Fibroblast of lung (primary cell): Measurements from ENCODE around the gene GSG1L.
"Not testable (repeated sequence)": the region's sequence is repeated elsewhere in the genome, so short reads cannot be mapped to it uniquely, and the experiment has no call there.

Experiments
- CTCF ChIP-seq, 2 donors: IDR thresholded peaks in 1 of 2; conservative IDR thresholded peaks in 1 of 2; 1 replicate in 1 of 2; 2 replicates in 1 of 2; pipeline ENCODE4 v1.5.1; 2011 to 2012; ENCODE audit warnings: low read length in 2 of 2, control low read depth in 1 of 2, inconsistent platforms in 1 of 2, low read depth in 1 of 2, mild to moderate bottlenecking in 1 of 2
- EZH2 ChIP-seq: IDR thresholded peaks from 2 replicates; pipeline ENCODE4 v1.5.1; 2012; ENCODE audit warnings: low read length, control low read depth, mild to moderate bottlenecking; ENCODE audit errors: missing control alignments

DNA sequence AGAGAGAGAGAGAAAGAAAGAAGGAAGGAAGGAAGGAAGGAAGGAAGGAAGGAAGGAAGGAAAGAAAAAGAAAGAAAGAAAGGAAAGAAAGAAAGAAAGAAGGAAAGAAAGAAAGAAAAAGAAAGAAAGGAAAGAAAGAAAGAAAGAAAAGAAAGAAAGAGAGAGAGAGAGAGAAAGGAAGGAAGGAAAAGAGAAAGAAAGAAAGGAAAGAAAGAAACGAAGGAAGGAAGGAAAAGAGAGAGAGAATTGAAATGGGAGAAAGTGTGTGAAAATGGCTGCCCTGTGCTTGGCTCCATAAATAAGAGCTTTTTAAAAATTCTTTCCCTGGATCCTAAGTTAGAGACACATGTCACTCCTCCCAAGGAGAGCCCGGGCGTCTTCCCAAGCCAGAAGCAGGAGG lies 83.8 kb downstream of the GSG1L start:
- TF ChIP-seq EZH2; CTCF (conservative IDR thresholded peaks at IDR 0.05 in 1 of 2, IDR thresholded peaks at IDR 0.05 in 1 of 2; ENCODE audit: low read depth in 1 of 2, low read length in 2 of 2): not testable (repeated sequence)
